Upper lobe of left lung (tissue), 4 donors: ENCODE data around the gene ABHD17A.

Experiments
- EP300 ChIP-seq, 4 donors: sonication (generic); formaldehyde crosslinking; IDR thresholded peaks; one replicate each; pipeline ENCODE4 v1.5.1; 2017; ENCODE audit warnings: antibody characterized with exemption in 4 of 4, control low read depth in 2 of 4
- TF ChIP-seq, protein P1 (sequence below), 6 experiments: fragments of 450-650 bp in 4 of 6; fragments of 200-600 bp in 2 of 6; sonication (generic) in 2 of 6; IDR thresholded peaks; one replicate each; pipeline ENCODE4 v1.5.1; 2016 to 2019; ENCODE audit warnings: antibody characterized with exemption in 6 of 6

DNA sequence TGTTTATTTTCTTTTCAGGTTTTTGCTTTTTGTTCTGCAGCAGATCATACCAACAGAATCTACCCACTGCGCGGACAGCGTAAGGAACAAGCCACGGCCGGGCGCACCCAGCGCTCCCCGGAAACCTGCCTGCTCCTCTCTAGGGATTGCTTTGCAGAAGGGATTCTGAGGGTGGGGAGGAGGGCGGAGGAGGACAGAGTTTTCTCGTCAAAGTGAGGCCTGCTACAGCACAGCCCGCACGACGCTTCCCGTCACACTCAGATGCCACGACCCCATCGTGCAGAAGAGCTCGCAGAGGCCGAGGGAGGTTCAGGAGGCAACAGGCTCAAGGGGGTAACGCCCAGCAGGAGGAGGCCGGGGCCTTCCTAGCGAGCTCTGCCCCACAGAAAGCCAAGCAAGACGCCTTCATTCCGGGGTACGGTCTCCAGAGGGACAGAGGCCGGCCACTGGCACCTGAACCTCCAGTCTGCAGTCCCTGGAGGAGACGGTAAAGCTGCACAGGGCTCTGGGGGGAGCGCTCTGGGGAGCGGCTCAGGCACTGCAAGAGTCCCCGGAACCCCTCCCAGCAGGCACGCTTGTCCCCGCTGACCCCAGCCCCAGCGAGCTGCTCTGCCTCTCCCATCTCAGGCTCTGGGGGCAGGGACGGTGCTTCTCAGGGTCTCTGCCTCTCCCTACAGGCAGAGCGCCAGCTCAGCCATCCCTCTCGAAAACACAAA lies 43.9 kb downstream of the ABHD17A start:
- TF ChIP-seq, protein P1, sequence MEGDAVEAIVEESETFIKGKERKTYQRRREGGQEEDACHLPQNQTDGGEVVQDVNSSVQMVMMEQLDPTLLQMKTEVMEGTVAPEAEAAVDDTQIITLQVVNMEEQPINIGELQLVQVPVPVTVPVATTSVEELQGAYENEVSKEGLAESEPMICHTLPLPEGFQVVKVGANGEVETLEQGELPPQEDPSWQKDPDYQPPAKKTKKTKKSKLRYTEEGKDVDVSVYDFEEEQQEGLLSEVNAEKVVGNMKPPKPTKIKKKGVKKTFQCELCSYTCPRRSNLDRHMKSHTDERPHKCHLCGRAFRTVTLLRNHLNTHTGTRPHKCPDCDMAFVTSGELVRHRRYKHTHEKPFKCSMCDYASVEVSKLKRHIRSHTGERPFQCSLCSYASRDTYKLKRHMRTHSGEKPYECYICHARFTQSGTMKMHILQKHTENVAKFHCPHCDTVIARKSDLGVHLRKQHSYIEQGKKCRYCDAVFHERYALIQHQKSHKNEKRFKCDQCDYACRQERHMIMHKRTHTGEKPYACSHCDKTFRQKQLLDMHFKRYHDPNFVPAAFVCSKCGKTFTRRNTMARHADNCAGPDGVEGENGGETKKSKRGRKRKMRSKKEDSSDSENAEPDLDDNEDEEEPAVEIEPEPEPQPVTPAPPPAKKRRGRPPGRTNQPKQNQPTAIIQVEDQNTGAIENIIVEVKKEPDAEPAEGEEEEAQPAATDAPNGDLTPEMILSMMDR (IDR thresholded peaks at IDR 0.05) = no peak
- TF ChIP-seq EP300 (IDR thresholded peaks at IDR 0.05) = no peak
